Omental fat pad (tissue), 4 donors: Measurements from ENCODE around the gene TSHZ3. TPM values are rescaled to one million over a fixed set of nuclear protein-coding genes. Genes with fewer than 3 reads are reported as not detected.

Source experiments
- ATAC-seq: fragments of 150-250 bp; one replicate; pipeline ENCODE4 v1.9.1; 2016; ENCODE audit warnings: mild to moderate bottlenecking, moderate library complexity; ENCODE audit not compliant: low FRiP score
- DNase-seq: peaks from one replicate; pipeline ENCODE4 v3.0.0-alpha.2; 2019; ENCODE audit warnings: low spot score
- total RNA-seq, 4 donors: library from RNA; depleted of rRNA; stranded (reverse); fragments of >200 nt; gene quantifications; one replicate each; pipeline ENCODE4 v1.1.0, GENCODE V29; 2016
- TF ChIP-seq, protein P1 (sequence below), 3 donors: fragments of 450-650 bp; IDR thresholded peaks; one replicate each; pipeline ENCODE4 v1.5.1; 2016 to 2017; ENCODE audit warnings: antibody characterized with exemption in 3 of 3, mild to moderate bottlenecking in 3 of 3, moderate library complexity in 2 of 3

The TSHZ3 gene
- total RNA-seq, 4 donors from 2014 or later, result 6.3 to 10.6 (median 10.4) TPM

DNA sequence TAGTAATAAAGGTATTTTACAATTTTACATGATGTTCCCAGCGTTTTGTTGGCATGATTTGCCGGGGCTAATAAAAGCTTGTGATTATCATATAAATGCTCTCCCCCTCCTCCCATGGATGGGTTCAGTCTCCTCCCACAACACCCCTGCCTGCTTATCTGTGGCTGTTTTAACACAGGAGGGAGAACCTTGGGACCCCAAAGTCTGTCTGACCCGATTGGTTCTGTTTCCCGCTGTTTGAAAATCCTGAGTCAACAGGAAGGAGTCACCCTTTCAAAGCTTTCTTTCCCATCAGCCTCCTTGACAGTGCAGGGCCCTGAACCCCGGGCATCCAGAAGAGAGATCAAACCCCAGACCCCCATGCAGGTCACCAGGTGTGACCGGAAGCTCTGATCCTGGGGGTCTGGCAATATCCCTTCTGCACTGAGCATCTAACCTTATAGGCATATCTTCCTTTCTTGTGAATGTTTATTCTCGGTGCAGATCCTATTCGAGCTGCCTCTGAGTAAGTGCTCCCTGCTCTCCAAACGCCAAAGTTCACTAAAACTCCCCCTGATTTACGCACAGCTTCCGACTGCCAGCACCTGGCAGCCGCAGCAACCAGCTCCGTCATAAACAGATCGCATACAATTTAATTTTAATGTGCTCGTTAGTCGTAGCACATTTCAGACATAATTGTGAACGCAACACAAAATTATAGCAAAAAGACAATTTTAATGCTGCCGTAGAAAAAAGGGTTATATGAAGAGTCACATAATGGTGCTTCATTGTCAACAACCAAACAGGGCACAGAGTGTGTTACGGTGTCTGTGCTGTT lies 74.8 kb downstream of the TSHZ3 start:
- ATAC-seq, result peak; percentile 75
- DNase-seq, result no peak
- TF ChIP-seq, protein P1, sequence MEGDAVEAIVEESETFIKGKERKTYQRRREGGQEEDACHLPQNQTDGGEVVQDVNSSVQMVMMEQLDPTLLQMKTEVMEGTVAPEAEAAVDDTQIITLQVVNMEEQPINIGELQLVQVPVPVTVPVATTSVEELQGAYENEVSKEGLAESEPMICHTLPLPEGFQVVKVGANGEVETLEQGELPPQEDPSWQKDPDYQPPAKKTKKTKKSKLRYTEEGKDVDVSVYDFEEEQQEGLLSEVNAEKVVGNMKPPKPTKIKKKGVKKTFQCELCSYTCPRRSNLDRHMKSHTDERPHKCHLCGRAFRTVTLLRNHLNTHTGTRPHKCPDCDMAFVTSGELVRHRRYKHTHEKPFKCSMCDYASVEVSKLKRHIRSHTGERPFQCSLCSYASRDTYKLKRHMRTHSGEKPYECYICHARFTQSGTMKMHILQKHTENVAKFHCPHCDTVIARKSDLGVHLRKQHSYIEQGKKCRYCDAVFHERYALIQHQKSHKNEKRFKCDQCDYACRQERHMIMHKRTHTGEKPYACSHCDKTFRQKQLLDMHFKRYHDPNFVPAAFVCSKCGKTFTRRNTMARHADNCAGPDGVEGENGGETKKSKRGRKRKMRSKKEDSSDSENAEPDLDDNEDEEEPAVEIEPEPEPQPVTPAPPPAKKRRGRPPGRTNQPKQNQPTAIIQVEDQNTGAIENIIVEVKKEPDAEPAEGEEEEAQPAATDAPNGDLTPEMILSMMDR (IDR thresholded peaks at IDR 0.05), result no peak

DNA sequence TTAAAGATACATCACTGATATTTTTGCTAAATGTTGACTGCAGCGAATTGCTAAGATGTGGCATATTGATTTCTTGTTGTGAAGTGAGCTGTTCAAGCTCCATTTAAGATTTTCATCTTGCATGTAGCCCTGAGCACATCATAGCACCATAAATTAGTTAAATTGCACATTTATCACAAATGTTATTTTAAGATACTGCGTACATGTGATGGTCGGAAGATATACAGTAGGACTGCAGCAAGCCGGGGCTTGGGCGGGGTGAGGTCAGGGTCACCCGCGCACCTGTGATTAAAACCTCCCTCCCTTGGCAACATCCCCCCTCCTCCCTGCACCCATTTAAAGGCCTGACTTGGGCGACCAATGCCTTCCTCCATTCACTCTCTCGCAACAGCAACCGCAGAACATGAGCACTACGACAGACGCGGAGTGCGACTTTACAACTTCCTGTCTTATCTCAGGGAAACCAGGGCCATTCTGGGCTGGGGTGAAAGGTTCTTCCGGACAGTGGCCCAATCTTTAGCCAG lies 76.6 kb downstream of the TSHZ3 start:
- no peak for DNase-seq
- TF ChIP-seq, protein P1 (IDR thresholded peaks at IDR 0.05), result no peak
- ATAC-seq, result no peak

DNA sequence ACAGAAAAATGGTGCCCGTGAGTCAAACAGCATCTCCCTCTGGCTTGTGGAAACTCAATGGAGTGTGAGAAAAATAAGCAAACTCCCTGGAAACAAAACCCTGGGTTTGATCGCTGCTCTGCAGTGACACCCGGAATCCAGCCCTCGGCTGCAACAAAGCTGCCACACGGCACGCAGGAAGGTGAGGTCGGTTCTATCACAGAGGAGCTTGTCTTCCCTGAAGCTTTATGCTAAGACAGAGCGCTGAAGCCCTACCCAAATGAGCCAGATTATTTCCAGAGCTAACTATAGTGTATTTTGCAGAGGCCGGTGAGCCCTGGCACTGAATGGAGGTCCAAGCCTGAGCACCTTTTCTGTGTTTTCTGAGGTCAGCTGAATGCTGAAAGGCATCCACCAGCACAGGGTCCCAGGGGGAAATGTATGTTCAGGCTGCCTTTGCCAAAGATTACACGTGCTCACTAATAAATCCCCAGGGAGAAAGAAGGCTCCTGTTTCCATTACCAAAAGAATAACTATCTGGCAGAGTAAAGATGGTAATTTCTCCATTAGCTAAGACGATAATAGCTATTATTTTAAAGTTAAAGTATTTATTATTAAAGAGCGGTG lies 77.8 kb downstream of the TSHZ3 start:
- ATAC-seq (no peak), DNase-seq (peak; percentile 5)
- TF ChIP-seq, protein P1 (IDR thresholded peaks at IDR 0.05), result no peak

DNA sequence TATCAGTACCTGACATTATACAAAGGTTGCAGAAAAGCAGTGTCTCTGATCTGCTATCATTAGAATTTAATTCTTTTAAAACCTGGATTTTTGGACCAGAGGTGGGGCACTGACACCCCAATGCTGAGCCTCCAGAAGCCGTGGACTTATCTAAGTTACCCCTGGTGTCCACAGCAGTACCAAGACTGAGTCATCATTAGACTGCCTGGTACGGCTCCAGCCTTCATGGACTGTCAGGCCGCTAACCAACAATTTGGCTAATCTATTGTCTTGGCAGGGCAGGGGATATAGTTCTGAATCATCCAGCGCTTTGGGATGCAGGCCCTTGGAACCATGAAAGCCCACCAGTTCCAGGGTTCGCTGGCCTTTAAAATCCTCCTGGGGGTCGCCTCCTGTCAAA lies 78.3 kb downstream of the TSHZ3 start:
- ATAC-seq, result no peak
- TF ChIP-seq, protein P1 (IDR thresholded peaks at IDR 0.05), result no peak
- peak; percentile 15 for DNase-seq

DNA sequence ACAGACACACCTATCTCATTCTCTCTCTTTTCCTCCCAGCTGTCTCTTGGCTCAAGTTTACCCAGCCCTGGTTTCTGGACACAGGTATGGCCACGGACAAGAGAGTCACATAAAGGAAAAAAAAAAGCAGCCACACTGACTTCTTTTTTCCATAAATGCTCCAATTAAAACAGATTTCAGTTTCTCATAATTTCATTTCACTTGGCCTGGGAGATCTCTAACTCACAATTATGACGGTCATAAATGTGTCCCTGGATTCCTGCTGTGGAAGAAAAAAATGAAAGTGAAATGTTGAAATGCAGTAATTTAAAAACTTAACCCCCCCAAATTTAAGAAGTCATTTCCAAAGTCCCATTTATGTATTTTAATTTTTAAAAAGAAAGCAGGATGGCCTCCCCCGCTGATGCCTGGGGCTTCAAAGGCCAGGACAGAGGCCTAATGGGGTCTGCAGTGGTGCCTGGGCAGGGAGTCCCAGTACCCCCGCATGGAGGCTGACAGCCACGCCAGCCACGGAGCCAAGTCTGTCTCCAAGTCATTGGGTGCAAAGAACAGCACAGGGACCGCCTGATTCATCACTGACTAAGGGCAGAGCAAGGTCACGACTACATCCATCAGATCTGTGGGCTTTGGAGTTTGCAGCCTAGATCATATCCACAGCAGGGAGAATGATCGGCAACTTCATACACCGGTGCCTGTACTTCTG lies 79.7 kb downstream of the TSHZ3 start:
- TF ChIP-seq, protein P1 (IDR thresholded peaks at IDR 0.05), result no peak
- ATAC-seq (no peak), DNase-seq (peak; percentile 19)

DNA sequence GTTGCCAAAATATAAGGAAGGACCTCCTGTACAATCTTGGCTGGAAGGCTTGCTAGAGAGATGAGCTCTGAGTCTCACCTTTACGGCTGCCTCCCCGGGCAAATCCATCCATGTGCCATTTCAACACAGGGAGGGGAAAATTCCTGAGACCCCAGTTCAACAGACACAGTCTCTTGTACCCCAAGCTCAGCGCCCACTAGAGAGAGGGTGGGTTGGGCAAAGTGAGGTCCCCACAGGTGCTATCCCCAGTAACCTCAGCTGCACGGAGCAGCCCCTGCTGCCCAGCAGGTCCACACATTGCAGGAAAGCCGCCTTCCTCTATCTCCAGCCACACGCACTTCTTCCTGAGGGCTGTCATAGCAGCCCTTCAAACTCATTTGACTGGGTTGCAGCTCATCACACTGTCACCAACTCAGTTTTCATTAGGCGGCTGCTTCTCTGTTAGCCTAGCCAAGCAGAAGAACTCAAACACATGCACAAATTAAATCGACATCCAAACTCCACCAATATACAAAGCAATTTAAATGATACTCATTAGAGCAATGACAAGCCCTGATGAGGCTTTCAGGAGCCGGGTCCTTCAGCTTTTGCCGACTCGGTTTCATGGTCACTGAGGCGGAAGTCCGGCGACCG lies 80.4 kb downstream of the TSHZ3 start:
- TF ChIP-seq, protein P1 (IDR thresholded peaks at IDR 0.05), result no peak
- ATAC-seq (no peak), DNase-seq (no peak)
